Testis (tissue), 3 donors: ENCODE results near the gene CACNA1C. TPM values are rescaled to one million over a fixed set of nuclear protein-coding genes. Genes with fewer than 3 reads are reported as not detected.

Experiments used
- DNase-seq: peaks from one replicate; pipeline ENCODE4 v3.0.0-alpha.2; 2019
- H3K27ac ChIP-seq, 2 donors: fragments of 200-600 bp; sonication (generic); one replicate each; pipeline ENCODE4 v1.5.1; 2019
- H3K27me3 ChIP-seq: fragments of 200-600 bp; sonication (generic); one replicate; pipeline ENCODE4 v1.5.1; 2019
- H3K36me3 ChIP-seq: fragments of 200-600 bp; sonication (generic); one replicate; pipeline ENCODE4 v1.5.1; 2017; ENCODE audit warnings: low read depth; ENCODE audit errors: missing control alignments
- H3K4me1 ChIP-seq: fragments of 200-600 bp; sonication (generic); one replicate; pipeline ENCODE4 v1.5.1; 2019
- H3K4me3 ChIP-seq, 2 donors: fragments of 200-600 bp; sonication (generic); one replicate each; pipeline ENCODE4 v1.5.1; 2017 to 2019
- H3K9me3 ChIP-seq: fragments of 200-600 bp; sonication (generic); one replicate; pipeline ENCODE4 v1.5.1; 2017
- POLR2A ChIP-seq: fragments of 450-650 bp; IDR thresholded peaks from one replicate; pipeline ENCODE4 v1.6.1; 2017; ENCODE audit warnings: antibody characterized with exemption, mild to moderate bottlenecking, moderate library complexity
- WGBS, 2 donors: methylation state at CpG; one replicate each; pipeline ENCODE4 v1.1.5; 2018; 5-methylcytosine and 5-hydroxymethylcytosine counted together
- intact Hi-C: fragments of 100-400 bp; cut with DNase I; formaldehyde crosslinking; loops from one replicate; pipeline ENCODE4 v1.15.1; 2023; ENCODE audit warnings: low total_unique reads
- polyA plus RNA-seq: library from polyadenylated mRNA; stranded (reverse); fragments of 350-450 nt; fragmentation: Illumina TruSeq; extraction: RNeasy Lipid Tissue Mini Kit (QIAGEN cat#74804); gene quantifications from one replicate; pipeline ENCODE4 v1.2.3, GENCODE V29; 2014; ENCODE audit warnings: low read depth, low replicate concordance; ENCODE audit not compliant: insufficient read depth
- total RNA-seq, 2 donors: library from RNA; depleted of rRNA; stranded (reverse); fragments of >200 nt; gene quantifications; one replicate each; pipeline ENCODE4 v1.2.3, GENCODE V29; 2016
- TF ChIP-seq, protein P1 (sequence below), 3 experiments: fragments of 450-650 bp in 2 of 3; fragments of 200-600 bp in 1 of 3; sonication (generic) in 1 of 3; IDR thresholded peaks; one replicate each; pipeline ENCODE4 v1.5.1; 2016 to 2019; ENCODE audit warnings: antibody characterized with exemption in 3 of 3, mild to moderate bottlenecking in 2 of 3, moderate library complexity in 1 of 3

CACNA1C gene
- total and polyA plus RNA-seq, 3 donors from 2014 or later: 20.3 to 36.8 (median 32.0) TPM

DNA sequence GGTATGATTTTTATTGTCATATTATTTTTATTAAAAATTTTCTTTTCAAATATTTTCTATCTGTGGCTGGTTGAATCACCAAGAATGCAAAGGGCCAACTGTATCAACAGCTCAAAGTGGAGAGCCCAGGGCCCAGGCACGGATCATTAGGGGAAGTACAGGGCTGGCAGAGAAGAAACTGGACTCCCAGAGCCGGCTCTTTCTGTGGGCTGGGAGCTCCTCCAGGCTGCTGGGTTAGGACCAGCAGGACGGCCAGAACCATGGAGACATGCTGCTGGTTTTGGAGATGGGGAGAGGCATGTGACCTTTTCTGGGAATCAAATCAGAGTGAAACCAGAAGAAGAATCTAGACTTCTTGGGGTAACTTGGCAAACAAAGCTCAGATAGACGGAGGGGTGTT lies 220.5 kb downstream of the CACNA1C start:
- 56 to 61% methylated on average over 4 of the region's 4 CpGs for WGBS, 2 donors

GRCh38 chr12:2273751-2274150 lies 221.0 kb downstream of the CACNA1C start:
- Histone ChIP-seq H3K27me3 (no peaks in the 10 kb centered on the region), H3K36me3 (no peaks in the 10 kb centered on the region), H3K4me3 (no peak overlapping the region), H3K27ac (no peak overlapping the region), H3K4me1 (no peaks in the 10 kb centered on the region), H3K9me3 (no peaks in the 10 kb centered on the region)
- DNase-seq: no peak
- WGBS, 2 donors: 77 to 84% methylated on average over 3 to 12 of the region's 12 CpGs
- TF ChIP-seq POLR2A: no peak
- TF ChIP-seq, protein P1, sequence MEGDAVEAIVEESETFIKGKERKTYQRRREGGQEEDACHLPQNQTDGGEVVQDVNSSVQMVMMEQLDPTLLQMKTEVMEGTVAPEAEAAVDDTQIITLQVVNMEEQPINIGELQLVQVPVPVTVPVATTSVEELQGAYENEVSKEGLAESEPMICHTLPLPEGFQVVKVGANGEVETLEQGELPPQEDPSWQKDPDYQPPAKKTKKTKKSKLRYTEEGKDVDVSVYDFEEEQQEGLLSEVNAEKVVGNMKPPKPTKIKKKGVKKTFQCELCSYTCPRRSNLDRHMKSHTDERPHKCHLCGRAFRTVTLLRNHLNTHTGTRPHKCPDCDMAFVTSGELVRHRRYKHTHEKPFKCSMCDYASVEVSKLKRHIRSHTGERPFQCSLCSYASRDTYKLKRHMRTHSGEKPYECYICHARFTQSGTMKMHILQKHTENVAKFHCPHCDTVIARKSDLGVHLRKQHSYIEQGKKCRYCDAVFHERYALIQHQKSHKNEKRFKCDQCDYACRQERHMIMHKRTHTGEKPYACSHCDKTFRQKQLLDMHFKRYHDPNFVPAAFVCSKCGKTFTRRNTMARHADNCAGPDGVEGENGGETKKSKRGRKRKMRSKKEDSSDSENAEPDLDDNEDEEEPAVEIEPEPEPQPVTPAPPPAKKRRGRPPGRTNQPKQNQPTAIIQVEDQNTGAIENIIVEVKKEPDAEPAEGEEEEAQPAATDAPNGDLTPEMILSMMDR (IDR thresholded peaks at IDR 0.05): no peak
- intact Hi-C loops: no loop called here

More for the DNA sequence above, 220.5 kb downstream of the CACNA1C start:
- Histone ChIP-seq H3K27ac (no peak overlapping the region), H3K4me1 (no peaks in the 10 kb centered on the region), H3K27me3 (no peaks in the 10 kb centered on the region), H3K4me3 (no peak overlapping the region), H3K9me3 (no peaks in the 10 kb centered on the region), H3K36me3 (no peaks in the 10 kb centered on the region)
- DNase-seq: peak; percentile 33
- TF ChIP-seq, protein P1 (IDR thresholded peaks at IDR 0.05): no peak
- no peak for TF ChIP-seq POLR2A
- intact Hi-C loops: no loop called here

GRCh38 chr12:2274733-2275132 lies 221.9 kb downstream of the CACNA1C start:
- intact Hi-C loops: no loop called here
- H3K27me3 ChIP-seq: no peaks in the 10 kb centered on the region
- no peak overlapping the region for H3K27ac ChIP-seq
- no peak overlapping the region for H3K4me3 ChIP-seq
- H3K9me3 ChIP-seq: no peaks in the 10 kb centered on the region
- 93 to 98% methylated on average over 4 to 7 of the region's 7 CpGs for WGBS, 2 donors
- TF ChIP-seq POLR2A: no peak
- TF ChIP-seq, protein P1 (IDR thresholded peaks at IDR 0.05): no peak
- no peak for DNase-seq
- no peaks in the 10 kb centered on the region for H3K4me1 ChIP-seq
- no peaks in the 10 kb centered on the region for H3K36me3 ChIP-seq

DNA sequence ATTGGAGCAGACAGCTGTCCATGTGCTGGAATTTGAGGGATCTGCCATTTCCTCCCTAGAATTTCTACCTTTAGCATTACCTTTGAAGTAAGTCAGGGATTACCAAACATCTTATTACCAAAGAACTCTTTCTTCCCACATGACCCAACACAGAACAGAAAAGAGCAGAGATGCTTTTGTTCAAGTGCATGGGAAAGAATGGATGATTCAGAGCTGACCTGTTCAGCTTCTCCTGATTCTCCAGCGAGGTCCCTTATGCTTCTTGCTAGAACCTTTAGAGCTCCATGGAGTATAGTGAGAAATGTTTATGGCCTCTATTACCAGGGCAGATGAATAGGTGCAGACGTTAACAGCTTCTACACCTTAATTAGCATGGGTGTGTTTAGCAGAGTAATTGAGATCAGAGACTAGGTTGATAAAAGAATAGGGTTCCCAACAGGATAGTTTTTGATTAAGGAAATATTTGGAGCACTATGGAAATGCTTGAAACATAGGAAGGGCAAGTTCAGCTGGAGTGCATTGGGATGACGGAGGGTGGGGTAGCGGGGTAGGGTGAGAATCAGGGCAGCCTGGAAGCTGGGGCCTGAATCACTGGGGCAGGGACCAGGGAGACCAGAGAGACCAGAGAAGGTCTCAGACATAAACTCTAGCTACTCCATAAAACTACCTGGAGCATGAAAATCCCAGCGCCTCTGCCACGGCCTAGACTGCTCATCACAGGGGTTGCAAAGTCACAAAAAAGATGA lies 223.7 kb downstream of the CACNA1C start:
- Histone ChIP-seq H3K36me3 (no peaks in the 10 kb centered on the region), H3K27ac (no peak overlapping the region), H3K4me3 (no peak overlapping the region), H3K4me1 (no peaks in the 10 kb centered on the region), H3K9me3 (no peaks in the 10 kb centered on the region), H3K27me3 (no peaks in the 10 kb centered on the region)
- intact Hi-C loops: no loop called here
- no peak for DNase-seq
- WGBS, 2 donors: 92 to 96% methylated on average over 6 of the region's 6 CpGs
- no peak for TF ChIP-seq POLR2A
- TF ChIP-seq, protein P1 (IDR thresholded peaks at IDR 0.05): no peak
